ENCODE results near the gene PRICKLE2.

Gene PRICKLE2

GRCh38 chr3:64144241-64144900 lies 80.9 kb downstream of the PRICKLE2 start:
- no peak for DNase-seq
- in situ Hi-C loops (cut with MboI; ENCODE audit: low pct_unique_long_range_greater_than_20kb, low sequenced_read_pairs): no loop called here

GRCh38 chr3:64143409-64144130 lies 81.7 kb downstream of the PRICKLE2 start:
- in situ Hi-C loops (cut with MboI; ENCODE audit: low pct_unique_long_range_greater_than_20kb, low sequenced_read_pairs): no loop called here
- DNase-seq: no peak

GRCh38 chr3:64141476-64141875 lies 83.8 kb downstream of the PRICKLE2 start:
- in situ Hi-C loops (cut with MboI; ENCODE audit: low pct_unique_long_range_greater_than_20kb, low sequenced_read_pairs): no loop called here
- no peak for DNase-seq

- in situ Hi-C loops (cut with MboI; ENCODE audit: low pct_unique_long_range_greater_than_20kb, low sequenced_read_pairs): no loop called here
- no peak for DNase-seq
These were observed 84.6 kb downstream of the PRICKLE2 start for GRCh38 chr3:64140651-64141050.

GRCh38 chr3:64138656-64139375 lies 86.5 kb downstream of the PRICKLE2 start:
- in situ Hi-C loops (cut with MboI; ENCODE audit: low pct_unique_long_range_greater_than_20kb, low sequenced_read_pairs): no loop called here
- DNase-seq: no peak

- in situ Hi-C loops (cut with MboI; ENCODE audit: low pct_unique_long_range_greater_than_20kb, low sequenced_read_pairs): no loop called here
- no peak for DNase-seq
These were observed 87.2 kb downstream of the PRICKLE2 start for GRCh38 chr3:64138046-64138445.

- DNase-seq: no peak
- in situ Hi-C loops (cut with MboI; ENCODE audit: low pct_unique_long_range_greater_than_20kb, low sequenced_read_pairs): no loop called here
These were observed 90.4 kb downstream of the PRICKLE2 start for GRCh38 chr3:64134882-64135281.

GRCh38 chr3:64133987-64134386 lies 91.3 kb downstream of the PRICKLE2 start:
- in situ Hi-C loops (cut with MboI; ENCODE audit: low pct_unique_long_range_greater_than_20kb, low sequenced_read_pairs): no loop called here
- no peak for DNase-seq

- in situ Hi-C loops (cut with MboI; ENCODE audit: low pct_unique_long_range_greater_than_20kb, low sequenced_read_pairs): no loop called here
- DNase-seq: no peak
These were observed 92.0 kb downstream of the PRICKLE2 start for GRCh38 chr3:64133272-64133671.

- no peak for DNase-seq
- in situ Hi-C loops (cut with MboI; ENCODE audit: low pct_unique_long_range_greater_than_20kb, low sequenced_read_pairs): no loop called here
These were observed 93.4 kb downstream of the PRICKLE2 start for GRCh38 chr3:64131725-64132469.

GRCh38 chr3:64130436-64130835 lies 94.8 kb downstream of the PRICKLE2 start:
- no peak for DNase-seq
- in situ Hi-C loops (cut with MboI; ENCODE audit: low pct_unique_long_range_greater_than_20kb, low sequenced_read_pairs): no loop called here

- in situ Hi-C loops (cut with MboI; ENCODE audit: low pct_unique_long_range_greater_than_20kb, low sequenced_read_pairs): no loop called here
- DNase-seq: no peak
These were observed 95.7 kb downstream of the PRICKLE2 start for GRCh38 chr3:64129581-64129980.

GRCh38 chr3:64129106-64129505 lies 96.2 kb downstream of the PRICKLE2 start:
- DNase-seq: no peak
- in situ Hi-C loops (cut with MboI; ENCODE audit: low pct_unique_long_range_greater_than_20kb, low sequenced_read_pairs): no loop called here

- in situ Hi-C loops (cut with MboI; ENCODE audit: low pct_unique_long_range_greater_than_20kb, low sequenced_read_pairs): no loop called here
- no peak for DNase-seq
These were observed 99.7 kb downstream of the PRICKLE2 start for GRCh38 chr3:64125561-64125960.

- in situ Hi-C loops (cut with MboI; ENCODE audit: low pct_unique_long_range_greater_than_20kb, low sequenced_read_pairs): no loop called here
- no peak for DNase-seq
These were observed 101.3 kb downstream of the PRICKLE2 start for GRCh38 chr3:64123931-64124330.

GRCh38 chr3:64122476-64122875 lies 102.8 kb downstream of the PRICKLE2 start:
- DNase-seq: no peak
- in situ Hi-C loops (cut with MboI; ENCODE audit: low pct_unique_long_range_greater_than_20kb, low sequenced_read_pairs): no loop called here

GRCh38 chr3:64121750-64122311 lies 103.4 kb downstream of the PRICKLE2 start:
- DNase-seq: no peak
- in situ Hi-C loops (cut with MboI; ENCODE audit: low pct_unique_long_range_greater_than_20kb, low sequenced_read_pairs): no loop called here

- DNase-seq: no peak
- in situ Hi-C loops (cut with MboI; ENCODE audit: low pct_unique_long_range_greater_than_20kb, low sequenced_read_pairs): no loop called here
These were observed 104.4 kb downstream of the PRICKLE2 start for GRCh38 chr3:64120876-64121275.

- in situ Hi-C loops (cut with MboI; ENCODE audit: low pct_unique_long_range_greater_than_20kb, low sequenced_read_pairs): no loop called here
- DNase-seq: no peak
These were observed 107.8 kb downstream of the PRICKLE2 start for GRCh38 chr3:64117483-64117882.

Data from KBM-7 (cell line).